Natural killer cell treated with Interleukin-12 subunit alpha and Interleukin-12 subunit beta and Interleukin-15 and Interleukin-18, amount 100 ng/mL, for 72 hours (primary cell): ENCODE results near the gene POLN. TPM values are rescaled to one million over a fixed set of nuclear protein-coding genes. Genes with fewer than 3 reads are reported as not detected.
"Not testable (repeated sequence)": the region's sequence is repeated elsewhere in the genome, so short reads cannot be mapped to it uniquely, and the experiment has no call there.

Experiments used
- ATAC-seq, 2 donors: fragments of 150-1000 bp; cut with Tn5 transposase in 1 of 2; sonication (Bioruptor Pico), chemical (Tn5 transposase) in 1 of 2; 2 replicates each; pipeline ENCODE4 v1.10.0; 2021
- DNase-seq: peaks from one replicate; pipeline ENCODE4 v3.0.0; 2022; ENCODE audit warnings: low spot score
- H3K27ac Mint-ChIP-seq, 2 donors: 1 replicate in 1 of 2; 2 replicates in 1 of 2; pipeline ENCODE4 v1.8.0; 2022; ENCODE audit warnings: mixed read lengths in 2 of 2, mild to moderate bottlenecking in 1 of 2, moderate library complexity in 1 of 2
- H3K27me3 Mint-ChIP-seq, 2 donors: 1 replicate in 1 of 2; 2 replicates in 1 of 2; pipeline ENCODE4 v1.8.0; 2022; ENCODE audit warnings: mixed read lengths in 2 of 2
- H3K36me3 Mint-ChIP-seq: one replicate; pipeline ENCODE4 v1.8.0; 2022; ENCODE audit warnings: mixed read lengths
- H3K4me1 Mint-ChIP-seq, 2 donors: 1 replicate in 1 of 2; 2 replicates in 1 of 2; pipeline ENCODE4 v1.8.0; 2022; ENCODE audit warnings: low read depth in 2 of 2, mixed read lengths in 2 of 2, mild to moderate bottlenecking in 1 of 2
- H3K4me3 Mint-ChIP-seq: one replicate; pipeline ENCODE4 v1.8.0; 2022; ENCODE audit warnings: mixed read lengths
- H3K9me3 Mint-ChIP-seq: 2 replicates; pipeline ENCODE4 v1.8.0; 2022; ENCODE audit warnings: mixed read lengths
- total RNA-seq, 2 donors: library from RNA; stranded (reverse); gene quantifications; one replicate each; pipeline ENCODE4 v1.2.3, GENCODE V29; 2022

POLN gene
- total RNA-seq, 2 donors from 2014 or later = 3.8 to 6.1 TPM

DNA sequence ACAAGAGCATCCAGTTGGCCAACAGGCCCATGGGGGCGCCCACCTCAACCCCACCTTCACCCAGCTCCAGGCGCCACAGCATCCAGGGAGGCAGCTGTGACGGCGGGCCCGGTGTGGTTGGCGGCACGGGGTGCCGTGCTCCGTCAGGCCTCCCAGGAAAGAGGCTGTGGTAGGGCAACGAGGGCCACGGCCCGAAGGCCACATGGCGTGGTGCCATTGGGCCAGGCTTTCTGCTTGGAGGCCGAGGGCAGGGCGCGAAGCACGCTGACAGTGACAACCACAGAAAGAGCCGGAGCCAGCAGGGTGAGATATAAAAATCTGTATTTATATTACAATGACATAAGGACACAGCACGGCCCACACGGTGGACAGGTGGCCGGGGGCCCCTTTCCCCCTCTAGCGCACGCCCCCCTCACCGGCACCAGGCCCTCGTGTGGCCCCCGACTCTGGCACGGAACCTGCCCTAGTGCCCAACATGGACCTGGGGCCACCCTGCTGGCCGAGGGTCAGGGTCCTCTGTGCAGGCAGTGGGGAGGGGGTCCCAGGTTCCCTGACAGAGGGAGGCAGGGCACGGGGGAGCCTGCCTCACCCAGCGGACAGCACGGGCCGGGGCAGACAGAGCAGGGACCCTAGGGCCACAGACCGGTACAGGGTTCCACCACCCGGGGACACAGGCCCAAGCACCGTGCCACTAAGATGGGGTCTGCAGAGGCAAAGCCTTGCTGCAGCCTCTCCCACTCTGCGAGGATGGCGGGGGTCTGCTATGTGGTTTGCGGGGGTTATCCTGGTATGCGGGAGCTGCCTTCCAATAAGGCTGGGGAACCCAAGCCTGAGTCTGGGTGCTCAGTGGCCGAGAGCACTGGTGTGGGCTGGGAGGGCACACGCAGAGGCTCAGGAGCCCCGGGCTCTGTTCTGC is 5.5 kb upstream of the POLN start:
- H3K27me3 Mint-ChIP-seq = no peaks in the 10 kb centered on the region
- H3K4me1 Mint-ChIP-seq = peaks cover 11 to 19% of the 10 kb centered on the region in 2 donors
- H3K4me3 Mint-ChIP-seq = no peak overlapping the region
- no peak for ATAC-seq
- H3K27ac Mint-ChIP-seq = no peak overlapping the region
- no peaks in the 10 kb centered on the region for H3K9me3 Mint-ChIP-seq
- no peaks in the 10 kb centered on the region for H3K36me3 Mint-ChIP-seq
- peak; percentile 62 for DNase-seq

DNA sequence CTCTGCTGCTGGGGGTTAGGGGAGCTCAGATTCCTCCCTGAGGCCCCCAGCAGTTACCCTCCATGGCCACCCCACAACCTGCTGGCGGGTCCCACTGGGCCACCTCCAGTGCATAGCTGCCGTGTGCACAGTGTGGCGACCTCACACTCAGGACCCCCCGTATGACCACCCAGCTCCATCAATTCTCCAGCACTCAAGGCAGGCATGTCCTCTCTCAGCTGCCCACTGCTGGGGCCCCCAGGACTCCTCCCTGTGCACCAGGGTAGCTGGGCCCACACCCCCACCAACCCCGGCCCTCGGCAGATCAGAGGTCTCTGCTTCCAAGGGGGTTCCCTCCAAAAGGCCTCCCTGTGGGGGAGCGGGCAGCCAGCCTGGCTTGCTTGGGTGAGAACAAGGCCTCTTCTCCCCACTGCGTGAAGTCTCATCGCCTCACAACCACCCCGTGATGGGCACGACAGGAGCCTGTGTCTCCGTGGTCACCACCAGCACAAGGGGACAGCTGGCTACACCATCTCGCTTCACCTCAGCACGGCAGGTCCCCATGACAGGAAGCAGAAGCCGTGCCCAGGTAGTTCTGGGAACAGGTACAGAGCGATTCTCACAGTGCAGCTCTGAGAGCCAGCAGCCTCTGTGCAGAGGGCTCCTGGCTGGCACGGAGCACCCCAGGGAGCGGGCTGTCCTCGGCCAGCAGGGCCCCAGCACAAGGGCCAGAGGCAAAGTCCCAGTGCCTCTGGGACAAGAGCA is 4.6 kb upstream of the POLN start:
- Mint-ChIP-seq H3K27me3 (no peaks in the 10 kb centered on the region), H3K36me3 (no peaks in the 10 kb centered on the region), H3K4me3 (no peak overlapping the region), H3K4me1 (peaks cover 11 to 19% of the 10 kb centered on the region in 2 donors), H3K27ac (no peak overlapping the region), H3K9me3 (no peaks in the 10 kb centered on the region)
- ATAC-seq = no peak
- DNase-seq = no peak

DNA sequence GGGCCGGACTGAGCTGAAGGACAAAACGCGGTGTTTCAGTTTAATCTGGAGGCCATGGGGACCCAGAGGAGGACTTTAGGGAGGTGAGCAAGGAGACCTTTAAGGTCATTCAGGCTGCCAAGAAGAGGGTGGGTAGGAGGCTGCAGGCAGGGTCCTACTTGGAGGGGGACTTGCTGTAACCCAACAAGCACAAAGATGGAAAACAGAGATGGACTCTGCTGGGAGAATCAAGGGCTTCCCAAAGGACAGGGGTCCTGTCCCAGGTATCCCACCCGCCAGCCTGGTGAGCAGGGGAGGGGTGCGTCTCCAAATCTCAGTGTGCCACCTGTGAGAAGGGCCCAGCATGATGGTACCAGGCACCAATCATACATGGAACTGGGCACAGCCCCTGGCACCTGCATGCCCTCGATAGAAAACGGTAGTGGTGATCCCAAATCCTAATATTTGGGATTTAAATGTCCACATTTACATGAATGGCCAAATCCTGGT is 3.9 kb upstream of the POLN start:
- H3K4me3 Mint-ChIP-seq = no peak overlapping the region
- no peak for DNase-seq
- peaks cover 4% of the 10 kb centered on the region for H3K36me3 Mint-ChIP-seq
- peaks cover 15 to 24% of the 10 kb centered on the region in 2 donors for H3K4me1 Mint-ChIP-seq
- no peaks in the 10 kb centered on the region for H3K9me3 Mint-ChIP-seq
- no peaks in the 10 kb centered on the region for H3K27me3 Mint-ChIP-seq
- H3K27ac Mint-ChIP-seq = peak overlapping the region in 1 of 2 donors; percentile 47
- ATAC-seq = no peak

DNA sequence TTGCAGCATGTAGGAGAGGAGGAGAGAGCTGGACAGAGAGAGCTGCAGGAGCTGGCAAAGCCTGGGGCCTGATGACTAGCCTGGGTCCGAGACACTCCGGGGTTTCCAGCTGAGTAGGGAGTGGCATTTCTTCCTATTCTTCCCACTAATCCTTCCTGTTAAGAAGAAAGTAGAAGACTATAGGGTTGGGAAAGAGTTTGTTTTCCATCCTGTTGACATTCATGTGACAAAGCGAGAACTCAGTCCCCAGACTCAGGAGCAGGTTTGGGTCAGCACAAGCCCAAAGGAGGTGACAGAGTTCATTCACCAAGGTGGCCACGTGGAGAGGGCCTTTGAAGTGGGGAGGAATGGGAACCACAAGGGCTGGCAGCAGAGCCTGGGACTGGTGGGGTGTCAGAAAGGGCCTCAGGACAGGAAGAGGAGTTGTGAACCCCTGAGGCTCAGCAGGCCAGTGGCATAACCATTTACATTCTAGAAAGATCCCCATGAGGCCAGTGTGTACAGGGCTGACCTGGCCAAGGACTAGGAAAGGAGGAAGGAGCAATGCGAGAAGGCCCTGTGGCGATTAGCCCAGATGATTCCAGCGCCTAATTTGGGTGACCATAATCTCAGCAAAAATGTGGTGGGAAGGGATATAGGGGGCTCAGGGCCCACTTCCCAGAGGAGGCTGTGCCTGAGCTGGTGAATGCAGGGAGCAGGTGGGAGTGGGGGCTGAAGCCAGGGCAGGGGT is 3.3 kb upstream of the POLN start:
- Mint-ChIP-seq H3K36me3 (peaks cover 10% of the 10 kb centered on the region), H3K27me3 (no peaks in the 10 kb centered on the region), H3K4me3 (no peak overlapping the region), H3K4me1 (peaks cover 21 to 30% of the 10 kb centered on the region in 2 donors), H3K9me3 (no peaks in the 10 kb centered on the region), H3K27ac (peak overlapping the region; percentile 32 to 47)
- no peak for DNase-seq
- ATAC-seq = no peak

DNA sequence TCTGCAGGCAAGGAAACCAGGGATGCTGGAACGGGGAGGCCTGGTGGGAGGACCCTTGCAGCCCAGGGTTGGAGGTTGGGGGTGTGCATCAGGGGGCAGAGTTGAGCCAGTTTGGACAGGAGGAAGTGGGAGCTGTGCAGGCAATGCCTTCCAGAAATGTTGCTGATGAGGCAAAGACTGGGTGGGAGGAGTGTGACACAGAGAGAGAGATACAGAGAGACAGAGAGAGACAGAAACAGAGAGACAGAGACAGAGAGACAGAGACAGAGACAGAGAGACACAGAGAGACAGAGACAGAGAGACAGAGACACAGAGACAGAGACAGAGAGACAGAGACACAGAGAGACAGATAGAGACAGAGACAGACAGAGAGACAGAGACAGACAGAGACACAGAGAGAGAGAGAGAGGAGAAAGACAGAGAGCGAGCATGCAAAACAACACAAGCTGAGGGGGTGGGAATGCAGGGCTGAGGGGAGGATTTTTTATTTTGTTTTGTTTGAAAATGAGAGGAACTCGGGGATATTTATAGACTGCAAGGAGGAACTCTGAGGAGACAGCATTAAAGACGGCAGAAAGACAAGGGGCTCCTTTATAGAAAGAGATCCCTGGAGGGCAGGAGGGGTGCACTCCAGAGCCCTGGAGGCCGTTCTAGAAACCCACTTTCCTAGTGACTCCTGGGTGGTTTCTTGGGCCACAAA is 1.9 kb upstream of the POLN start:
- no peak for DNase-seq

DNA sequence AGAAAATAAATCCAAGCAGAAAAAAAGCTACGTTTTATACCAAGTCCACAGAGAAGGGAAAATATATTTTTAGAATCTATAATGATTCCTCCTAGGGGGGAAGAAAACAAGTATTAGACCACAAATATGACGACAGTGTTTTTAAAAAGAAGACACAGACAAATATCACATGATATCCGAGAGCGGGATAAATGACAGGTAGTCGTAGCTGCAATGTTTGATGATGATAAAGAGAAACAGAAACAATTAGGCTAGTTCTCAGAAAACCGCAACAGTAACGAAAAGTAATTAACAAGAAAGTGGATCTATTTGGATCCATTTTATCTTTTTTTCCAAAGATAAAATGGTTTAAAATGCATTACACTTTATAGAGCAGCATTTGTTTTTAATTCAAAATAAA is 918 bp downstream of the POLN start:
- peaks cover 21% of the 10 kb centered on the region for H3K36me3 Mint-ChIP-seq

More for the DNA sequence above, 1.9 kb upstream of the POLN start:
- peaks cover 16% of the 10 kb centered on the region for H3K36me3 Mint-ChIP-seq
- no peak overlapping the region for H3K4me3 Mint-ChIP-seq
- H3K4me1 Mint-ChIP-seq = peaks cover 31 to 42% of the 10 kb centered on the region in 2 donors
- ATAC-seq = no peak
- H3K9me3 Mint-ChIP-seq = no peaks in the 10 kb centered on the region
- H3K27me3 Mint-ChIP-seq = no peaks in the 10 kb centered on the region
- peak overlapping the region in 1 of 2 donors; percentile 3 for H3K27ac Mint-ChIP-seq

DNA sequence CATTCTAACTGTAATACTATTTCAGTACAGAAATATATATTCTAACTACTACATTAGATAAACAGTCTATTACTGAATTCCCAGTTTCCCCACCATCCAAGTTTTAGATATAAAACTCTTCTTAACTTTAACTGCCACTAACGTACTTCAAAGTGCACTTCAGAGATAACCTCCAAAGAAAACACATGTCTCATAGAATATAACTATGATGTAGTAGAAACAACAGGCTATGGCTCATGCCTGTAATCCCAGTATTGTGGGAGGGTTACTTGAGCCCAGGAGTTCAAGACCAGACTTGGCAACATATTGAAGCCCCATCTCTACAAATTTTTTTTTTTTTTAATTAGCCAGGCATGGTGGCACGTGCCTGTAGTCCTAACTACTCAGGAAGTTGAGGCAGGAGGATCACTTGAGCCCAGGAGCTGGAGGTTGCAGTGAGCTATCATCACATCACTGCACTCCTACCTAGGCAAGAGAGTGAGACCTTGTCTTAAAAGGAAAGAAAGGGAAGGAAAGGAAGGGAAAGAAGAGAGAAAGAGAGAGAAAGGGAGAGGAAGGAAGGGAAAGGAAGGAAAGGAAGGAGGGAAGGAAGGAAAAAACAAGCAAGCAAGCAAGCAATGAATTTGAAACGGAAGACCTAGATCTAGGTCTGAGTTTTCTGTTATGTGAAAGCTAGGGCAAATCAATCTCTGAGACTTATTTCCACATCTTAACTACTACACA is 4.8 kb downstream of the POLN start:
- DNase-seq (no peak), ATAC-seq (no peak)
- Mint-ChIP-seq H3K27me3 (no peaks in the 10 kb centered on the region), H3K36me3 (peaks cover 32% of the 10 kb centered on the region), H3K9me3 (no peaks in the 10 kb centered on the region), H3K27ac (peak overlapping the region in 1 of 2 donors; percentile 63), H3K4me1 (peaks cover 38 to 49% of the 10 kb centered on the region in 2 donors), H3K4me3 (peak overlapping the region; percentile 48)

More for the DNA sequence above, 918 bp downstream of the POLN start:
- no peaks in the 10 kb centered on the region for H3K27me3 Mint-ChIP-seq
- H3K27ac Mint-ChIP-seq = peak overlapping the region; percentile 75 to 81
- H3K4me1 Mint-ChIP-seq = peaks cover 43 to 59% of the 10 kb centered on the region in 2 donors
- no peak for DNase-seq
- H3K9me3 Mint-ChIP-seq = no peaks in the 10 kb centered on the region
- peak overlapping the region; percentile 88 for H3K4me3 Mint-ChIP-seq
- ATAC-seq = no peak

DNA sequence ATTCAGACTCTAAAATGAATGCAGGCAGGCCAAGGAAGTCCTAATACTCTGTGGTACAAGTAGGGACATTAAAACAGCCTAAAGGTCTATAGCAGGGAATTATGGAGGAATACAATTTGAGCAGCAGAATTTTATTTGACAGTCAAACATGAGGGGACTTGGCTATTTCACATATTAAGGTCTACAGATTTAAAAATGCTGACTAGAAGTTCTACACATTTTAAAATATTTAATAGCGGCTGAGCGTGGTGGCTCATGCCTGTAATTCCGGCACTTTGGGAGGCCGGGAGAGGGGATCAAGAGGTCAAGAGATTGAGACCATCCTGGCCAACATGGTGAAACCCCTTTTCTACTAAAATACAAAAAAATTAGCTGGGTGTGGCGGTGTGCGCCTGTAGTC is 10.8 kb downstream of the POLN start:
- DNase-seq (no peak), ATAC-seq (no peak)
- H3K4me1 Mint-ChIP-seq = peaks cover 6 to 9% of the 10 kb centered on the region in 2 donors
- no peaks in the 10 kb centered on the region for H3K27me3 Mint-ChIP-seq
- no peak overlapping the region for H3K27ac Mint-ChIP-seq
- no peaks in the 10 kb centered on the region for H3K9me3 Mint-ChIP-seq
- peaks cover 11% of the 10 kb centered on the region for H3K36me3 Mint-ChIP-seq
- no peak overlapping the region for H3K4me3 Mint-ChIP-seq

DNA sequence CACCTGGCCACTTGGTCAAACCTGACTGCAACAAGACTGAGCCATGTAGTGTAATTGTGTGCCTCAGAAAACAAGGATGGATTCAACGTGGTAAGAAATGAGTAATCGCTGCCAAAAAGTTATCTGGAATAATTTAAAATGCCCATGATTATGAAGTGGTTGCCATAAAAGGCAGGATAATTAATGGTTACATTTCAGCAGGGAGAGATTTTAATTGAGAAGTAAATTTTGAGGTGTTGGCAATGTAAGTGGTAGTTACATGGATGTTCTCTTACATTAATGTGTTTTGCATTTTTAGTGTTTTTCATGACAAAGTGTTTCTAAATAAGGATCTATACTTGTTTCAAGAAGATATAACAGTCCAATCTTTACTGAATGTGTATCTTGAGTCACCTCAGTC is 15.7 kb downstream of the POLN start:
- no peak for DNase-seq
- Mint-ChIP-seq H3K9me3 (no peaks in the 10 kb centered on the region), H3K4me3 (no peak overlapping the region), H3K27ac (no peak overlapping the region), H3K4me1 (no peaks in the 10 kb centered on the region), H3K36me3 (no peaks in the 10 kb centered on the region), H3K27me3 (no peaks in the 10 kb centered on the region)
- no peak for ATAC-seq

DNA sequence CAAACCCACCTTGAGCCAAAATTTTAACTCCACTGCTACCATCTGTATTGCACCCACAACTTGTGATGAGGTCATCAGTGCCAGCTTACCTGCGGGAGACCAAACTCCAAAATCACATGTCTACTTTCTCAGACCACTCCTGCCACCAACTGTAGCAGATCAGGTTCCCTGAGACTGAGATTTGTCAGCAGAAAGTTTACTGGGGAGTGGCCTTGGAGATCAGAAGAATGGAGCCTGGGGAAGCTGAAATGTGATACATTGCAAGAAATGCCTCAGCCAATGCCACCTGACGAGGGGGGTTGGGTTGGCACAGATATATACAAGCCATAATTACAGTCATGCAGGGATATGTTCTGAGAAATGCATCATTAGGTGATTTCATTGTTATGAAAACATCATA is 19.1 kb downstream of the POLN start:
- no peaks in the 10 kb centered on the region for H3K36me3 Mint-ChIP-seq
- ATAC-seq = no peak
- H3K4me3 Mint-ChIP-seq = no peak overlapping the region
- peaks cover 0 to 5% of the 10 kb centered on the region in 2 donors for H3K4me1 Mint-ChIP-seq
- H3K9me3 Mint-ChIP-seq = no peaks in the 10 kb centered on the region
- H3K27ac Mint-ChIP-seq = no peak overlapping the region
- no peaks in the 10 kb centered on the region for H3K27me3 Mint-ChIP-seq
- no peak for DNase-seq

DNA sequence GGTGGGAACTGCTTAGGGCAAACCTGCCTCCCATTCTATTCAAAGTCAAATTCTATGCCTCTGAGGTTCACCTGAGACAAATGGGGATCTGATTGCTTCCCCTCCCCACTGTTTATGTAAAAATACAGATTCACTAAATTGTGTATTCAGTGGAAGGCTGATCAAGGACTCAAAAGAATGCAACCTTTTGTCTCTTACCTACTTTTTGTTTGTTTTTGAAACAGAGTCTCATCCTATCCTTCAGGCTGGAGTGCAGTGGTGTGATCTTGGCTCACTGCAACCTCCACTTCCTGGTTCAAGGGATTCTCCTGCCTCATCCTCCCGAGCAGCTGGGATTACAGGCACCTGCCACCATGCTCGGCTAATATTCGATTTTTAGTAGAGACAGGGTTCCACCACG is 20.5 kb downstream of the POLN start:
- not testable (repeated sequence) for H3K36me3 Mint-ChIP-seq, DNase-seq, ATAC-seq, H3K27ac Mint-ChIP-seq, H3K4me1 Mint-ChIP-seq, H3K27me3 Mint-ChIP-seq, H3K9me3 Mint-ChIP-seq, H3K4me3 Mint-ChIP-seq

DNA sequence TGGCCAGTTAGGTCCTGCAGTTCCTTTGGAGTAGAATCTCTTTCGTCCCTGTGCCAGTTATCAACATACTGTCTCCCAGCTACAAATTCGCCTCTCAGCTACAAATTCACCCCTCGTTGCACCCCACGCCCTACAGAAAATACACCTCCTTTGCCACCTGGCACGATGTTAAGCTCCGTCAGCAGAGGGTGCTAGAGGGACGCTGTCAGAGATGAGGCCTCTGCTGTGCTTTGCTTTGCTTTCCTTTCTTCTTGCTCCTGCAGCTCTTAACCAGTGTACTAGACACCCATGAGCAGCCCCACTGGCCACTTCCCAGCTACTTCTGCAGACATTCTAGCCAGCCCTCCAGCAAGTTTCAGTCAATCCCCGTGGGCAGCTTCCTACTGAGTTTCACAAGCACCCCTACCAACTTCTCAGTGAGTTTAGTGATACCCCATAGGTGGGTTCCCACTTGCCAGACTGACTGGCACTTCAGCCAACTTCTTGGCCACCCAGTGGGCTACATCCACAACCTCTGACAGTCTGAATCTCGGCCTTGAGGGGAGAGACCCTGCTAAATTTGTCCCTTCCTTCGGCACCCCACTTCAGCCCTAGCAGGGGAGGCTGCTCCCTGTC is 21.8 kb downstream of the POLN start:
- no peaks in the 10 kb centered on the region for H3K9me3 Mint-ChIP-seq

More for the DNA sequence above, 21.8 kb downstream of the POLN start:
- H3K4me1 Mint-ChIP-seq = peaks cover 0 to 5% of the 10 kb centered on the region in 2 donors
- H3K4me3 Mint-ChIP-seq = no peak overlapping the region
- DNase-seq = peak; percentile 76
- H3K27ac Mint-ChIP-seq = no peak overlapping the region
- H3K36me3 Mint-ChIP-seq = no peaks in the 10 kb centered on the region
- H3K27me3 Mint-ChIP-seq = peaks cover 0 to 3% of the 10 kb centered on the region in 2 donors
- ATAC-seq = peak; percentile 71 to 77
